Trophoblast cell (in vitro differentiated cells and primary cell): Measurements from ENCODE around the gene TRDN.

Source experiments
- DNase-seq, 2 donors: peaks; one replicate each; pipeline ENCODE4 v3.0.0-alpha.2; 2016
- H2AFZ ChIP-seq: 2 replicates; pipeline ENCODE4 v1.6.1; 2013; ENCODE audit warnings: low read length, moderate library complexity, mild to moderate bottlenecking; ENCODE audit not compliant: insufficient read depth, poor library complexity
- H2AK5ac ChIP-seq: 2 replicates; pipeline ENCODE4 v1.6.1; 2013; ENCODE audit warnings: mild to moderate bottlenecking, low read length
- H2BK120ac ChIP-seq: 2 replicates; pipeline ENCODE4 v1.6.1; 2013; ENCODE audit warnings: low read length, mild to moderate bottlenecking, moderate library complexity; ENCODE audit not compliant: insufficient read depth, poor library complexity
- H2BK12ac ChIP-seq: 2 replicates; pipeline ENCODE4 v1.6.1; 2013; ENCODE audit warnings: mild to moderate bottlenecking, low read length, moderate library complexity
- H2BK5ac ChIP-seq: 2 replicates; pipeline ENCODE4 v1.6.1; 2013; ENCODE audit warnings: low read length, low read depth, moderate library complexity, mild to moderate bottlenecking; ENCODE audit not compliant: poor library complexity
- H3K14ac ChIP-seq: 2 replicates; pipeline ENCODE4 v1.6.1; 2013; ENCODE audit warnings: mild to moderate bottlenecking, low read length
- H3K18ac ChIP-seq: 2 replicates; pipeline ENCODE4 v1.6.1; 2013; ENCODE audit warnings: mild to moderate bottlenecking, low read length
- H3K23ac ChIP-seq: 2 replicates; pipeline ENCODE4 v1.6.1; 2013; ENCODE audit warnings: low read length
- H3K27ac ChIP-seq: 2 replicates; pipeline ENCODE4 v1.5.1; 2013; ENCODE audit warnings: low read depth, mild to moderate bottlenecking, inconsistent platforms, low read length, moderate library complexity
- H3K27me3 ChIP-seq: 2 replicates; pipeline ENCODE4 v1.6.1; 2013; ENCODE audit warnings: inconsistent platforms, mild to moderate bottlenecking, low read length, moderate library complexity; ENCODE audit not compliant: insufficient read depth
- H3K36me3 ChIP-seq, 2 experiments: 1 replicate in 1 of 2; 2 replicates in 1 of 2; pipeline ENCODE4 v1.6.1; 2013; ENCODE audit warnings: low read length in 2 of 2, mild to moderate bottlenecking in 2 of 2, moderate library complexity in 1 of 2; ENCODE audit not compliant: insufficient read depth in 2 of 2, control insufficient read depth in 1 of 2
- H3K4ac ChIP-seq: 2 replicates; pipeline ENCODE4 v1.6.1; 2013; ENCODE audit warnings: low read depth, mild to moderate bottlenecking, low read length, moderate library complexity
- H3K4me1 ChIP-seq, 2 experiments: 1 replicate in 1 of 2; 2 replicates in 1 of 2; pipeline ENCODE4 v1.6.1; 2013; ENCODE audit warnings: low read length in 2 of 2, mild to moderate bottlenecking in 2 of 2, moderate library complexity in 1 of 2; ENCODE audit not compliant: insufficient read depth in 2 of 2, control insufficient read depth in 1 of 2
- H3K4me2 ChIP-seq: 2 replicates; pipeline ENCODE4 v1.6.1; 2013; ENCODE audit warnings: inconsistent platforms, mild to moderate bottlenecking, low read length, moderate library complexity
- H3K4me3 ChIP-seq: 2 replicates; pipeline ENCODE4 v1.5.1; 2013; ENCODE audit warnings: mild to moderate bottlenecking, low read depth, low read length, inconsistent platforms
- H3K79me1 ChIP-seq: one replicate; pipeline ENCODE4 v1.6.1; 2013; ENCODE audit warnings: low read length
- H3K79me2 ChIP-seq: 2 replicates; pipeline ENCODE4 v1.6.1; 2013; ENCODE audit warnings: low read length, mild to moderate bottlenecking; ENCODE audit not compliant: control insufficient read depth, insufficient read depth, poor library complexity
- H3K9ac ChIP-seq: 2 replicates; pipeline ENCODE4 v1.6.1; 2013; ENCODE audit warnings: mild to moderate bottlenecking, low read length
- H3K9me3 ChIP-seq: 2 replicates; pipeline ENCODE4 v1.6.1; 2013; ENCODE audit warnings: low read depth, mild to moderate bottlenecking, control low read depth, inconsistent platforms, low read length; ENCODE audit not compliant: insufficient read depth
- H4K12ac ChIP-seq: 2 replicates; pipeline ENCODE4 v1.6.1; 2013; ENCODE audit warnings: low read depth, mild to moderate bottlenecking, low read length, moderate library complexity
- H4K8ac ChIP-seq: 2 replicates; pipeline ENCODE4 v1.6.1; 2013; ENCODE audit warnings: low read depth, mild to moderate bottlenecking, low read length, moderate library complexity
- H4K91ac ChIP-seq: one replicate; pipeline ENCODE4 v1.6.1; 2013; ENCODE audit warnings: low read depth, mild to moderate bottlenecking, low read length, moderate library complexity
- WGBS: extraction: QIAGEN DNeasy Blood & Tissue Kit; methylation state at CpG from one replicate; pipeline ENCODE4 v1.1.7; 2013; ENCODE audit warnings: missing lambda C conversion rate; ENCODE audit not compliant: insufficient read length, insufficient coverage; ENCODE audit errors: extremely low coverage; 5-methylcytosine and 5-hydroxymethylcytosine counted together

TRDN gene

GRCh38 chr6:123549476-123549875, 87.3 kb downstream of the TRDN start:
- H3K27me3 ChIP-seq: no peaks in the 10 kb centered on the region
- H2AK5ac ChIP-seq: no peak overlapping the region
- H2BK5ac ChIP-seq: no peak overlapping the region
- no peaks in the 10 kb centered on the region for H3K9me3 ChIP-seq
- H3K79me2 ChIP-seq: no peaks in the 10 kb centered on the region
- H3K4me2 ChIP-seq: no peak overlapping the region
- no peak overlapping the region for H3K18ac ChIP-seq
- no peak overlapping the region for H4K8ac ChIP-seq
- no peak overlapping the region for H2BK12ac ChIP-seq
- no peak overlapping the region for H3K9ac ChIP-seq
- H3K4me3 ChIP-seq: no peak overlapping the region
- H3K4ac ChIP-seq: no peak overlapping the region
- H4K91ac ChIP-seq: no peak overlapping the region
- H2BK120ac ChIP-seq: no peak overlapping the region
- H3K79me1 ChIP-seq: no peaks in the 10 kb centered on the region
- DNase-seq: no peak
- H3K27ac ChIP-seq: no peak overlapping the region
- no peaks in the 10 kb centered on the region for H3K4me1 ChIP-seq
- H4K12ac ChIP-seq: no peak overlapping the region
- H2AFZ ChIP-seq: no peak overlapping the region
- H3K14ac ChIP-seq: no peak overlapping the region
- H3K36me3 ChIP-seq: no peaks in the 10 kb centered on the region
- no peak overlapping the region for H3K23ac ChIP-seq

DNA sequence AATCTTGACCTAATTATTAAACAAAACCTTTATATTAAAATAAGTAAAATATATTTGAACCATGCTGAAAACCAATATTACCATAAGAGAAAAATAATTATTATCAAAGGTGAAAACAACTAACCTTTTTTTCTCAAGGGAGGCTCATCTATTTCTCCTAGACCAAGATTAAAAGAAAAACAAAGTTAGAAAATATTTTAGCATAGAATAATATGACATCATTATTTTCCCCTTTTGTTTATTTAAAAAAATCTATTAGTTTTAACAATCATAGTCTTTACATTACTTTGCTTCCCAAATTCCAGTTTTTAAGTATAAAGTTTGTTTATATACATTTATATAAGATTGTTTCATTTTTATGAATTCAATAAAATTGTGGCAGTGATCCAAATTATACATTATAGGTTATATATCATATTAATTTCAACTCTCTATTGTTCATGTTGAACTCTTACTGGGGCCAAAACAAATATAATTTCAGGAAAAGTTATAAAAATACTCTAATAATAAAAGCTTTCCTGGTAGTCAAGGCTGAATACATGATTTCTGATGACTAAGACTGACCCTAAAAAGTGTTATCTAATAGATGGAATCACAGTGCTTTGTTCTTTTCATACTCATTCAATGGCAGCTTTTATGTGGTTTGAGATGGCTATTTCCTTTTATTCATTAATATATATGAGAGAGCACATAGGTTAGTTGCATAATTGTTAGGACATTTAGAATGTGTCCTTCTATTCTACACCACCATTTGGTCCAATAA, 89.4 kb downstream of the TRDN start:
- H2BK5ac ChIP-seq: no peak overlapping the region
- no peak overlapping the region for H3K4me2 ChIP-seq
- no peak overlapping the region for H3K18ac ChIP-seq
- no peak overlapping the region for H4K8ac ChIP-seq
- no peak overlapping the region for H4K91ac ChIP-seq
- H3K14ac ChIP-seq: no peak overlapping the region
- H3K4me1 ChIP-seq: no peaks in the 10 kb centered on the region
- no peaks in the 10 kb centered on the region for H3K36me3 ChIP-seq
- no peaks in the 10 kb centered on the region for H3K79me2 ChIP-seq
- no peak for DNase-seq
- no peak overlapping the region for H2BK120ac ChIP-seq
- H4K12ac ChIP-seq: no peak overlapping the region
- H3K9ac ChIP-seq: no peak overlapping the region
- H3K9me3 ChIP-seq: no peaks in the 10 kb centered on the region
- H3K79me1 ChIP-seq: no peaks in the 10 kb centered on the region
- no peak overlapping the region for H2AK5ac ChIP-seq
- H3K4ac ChIP-seq: no peak overlapping the region
- no peaks in the 10 kb centered on the region for H3K27me3 ChIP-seq
- H2AFZ ChIP-seq: no peak overlapping the region
- H3K27ac ChIP-seq: no peak overlapping the region
- no peak overlapping the region for H2BK12ac ChIP-seq
- H3K23ac ChIP-seq: no peak overlapping the region
- no peak overlapping the region for H3K4me3 ChIP-seq

DNA sequence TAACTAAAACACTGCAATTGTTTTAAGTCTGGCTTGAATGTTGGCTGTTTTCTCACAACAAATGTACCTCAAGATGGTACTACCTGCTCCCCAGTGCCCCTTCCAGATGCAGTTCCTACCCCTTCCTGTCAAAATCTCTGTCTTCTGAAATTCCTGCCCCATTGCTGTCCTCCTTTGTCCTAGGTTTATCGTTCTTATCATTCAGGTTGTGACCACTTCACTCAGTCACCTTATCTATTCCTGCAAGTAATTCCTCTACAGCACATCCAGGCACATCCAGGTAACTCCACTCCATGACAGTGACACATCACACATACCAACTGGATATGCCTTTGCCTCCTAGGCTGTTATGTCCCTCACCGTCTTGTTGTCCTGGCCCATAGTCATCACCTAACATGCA, 90.2 kb downstream of the TRDN start:
- no peaks in the 10 kb centered on the region for H3K36me3 ChIP-seq
- H3K9ac ChIP-seq: no peak overlapping the region
- H4K12ac ChIP-seq: no peak overlapping the region
- no peak overlapping the region for H3K18ac ChIP-seq
- no peak overlapping the region for H3K4me3 ChIP-seq
- no peak overlapping the region for H4K91ac ChIP-seq
- no peaks in the 10 kb centered on the region for H3K4me1 ChIP-seq
- no peak overlapping the region for H3K4ac ChIP-seq
- no peak overlapping the region for H3K23ac ChIP-seq
- H3K14ac ChIP-seq: no peak overlapping the region
- no peak overlapping the region for H2BK12ac ChIP-seq
- no peak overlapping the region for H4K8ac ChIP-seq
- H2AK5ac ChIP-seq: no peak overlapping the region
- no peak overlapping the region for H2BK5ac ChIP-seq
- H2AFZ ChIP-seq: no peak overlapping the region
- no peak for DNase-seq
- no peak overlapping the region for H2BK120ac ChIP-seq
- H3K79me2 ChIP-seq: no peaks in the 10 kb centered on the region
- no peaks in the 10 kb centered on the region for H3K79me1 ChIP-seq
- H3K27ac ChIP-seq: no peak overlapping the region
- H3K4me2 ChIP-seq: no peak overlapping the region
- no peaks in the 10 kb centered on the region for H3K27me3 ChIP-seq
- no peaks in the 10 kb centered on the region for H3K9me3 ChIP-seq
- WGBS: no CpG with 5 or more reads among the region's 2 CpGs

DNA sequence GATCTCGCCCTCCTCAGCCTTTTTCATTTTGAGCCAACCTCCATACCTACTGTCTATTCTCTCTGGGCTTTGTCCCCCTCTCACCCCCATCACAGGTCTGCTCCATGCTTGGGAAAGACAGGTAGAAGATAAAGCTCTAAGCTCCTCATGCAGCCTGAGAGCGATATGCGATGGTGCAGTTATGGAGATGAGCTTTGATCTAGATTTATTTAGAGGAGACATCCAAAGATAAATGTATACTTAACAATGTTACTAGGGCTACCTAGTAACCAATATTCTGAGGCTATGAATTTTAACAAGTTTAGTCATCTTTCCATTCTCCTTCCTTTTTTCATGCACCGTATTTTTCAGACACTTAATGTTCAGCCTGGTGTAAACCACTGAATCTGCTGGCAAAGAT, 95.3 kb downstream of the TRDN start:
- no peak overlapping the region for H4K12ac ChIP-seq
- H3K4ac ChIP-seq: no peak overlapping the region
- no peak overlapping the region for H4K91ac ChIP-seq
- no peak overlapping the region for H2BK120ac ChIP-seq
- WGBS: no CpG with 5 or more reads among the region's 4 CpGs
- H3K14ac ChIP-seq: no peak overlapping the region
- no peak overlapping the region for H3K23ac ChIP-seq
- no peak overlapping the region for H3K4me3 ChIP-seq
- no peak overlapping the region for H2BK5ac ChIP-seq
- no peak overlapping the region for H3K4me2 ChIP-seq
- no peak overlapping the region for H3K9ac ChIP-seq
- no peaks in the 10 kb centered on the region for H3K27me3 ChIP-seq
- no peak overlapping the region for H3K18ac ChIP-seq
- H2BK12ac ChIP-seq: no peak overlapping the region
- no peaks in the 10 kb centered on the region for H3K36me3 ChIP-seq
- no peak overlapping the region for H2AFZ ChIP-seq
- H4K8ac ChIP-seq: no peak overlapping the region
- no peak overlapping the region for H3K27ac ChIP-seq
- no peaks in the 10 kb centered on the region for H3K79me2 ChIP-seq
- no peak overlapping the region for H2AK5ac ChIP-seq
- H3K9me3 ChIP-seq: no peaks in the 10 kb centered on the region
- no peaks in the 10 kb centered on the region for H3K79me1 ChIP-seq
- no peak for DNase-seq
- no peaks in the 10 kb centered on the region for H3K4me1 ChIP-seq
